ENCODE data around the gene PHB1.

DNA sequence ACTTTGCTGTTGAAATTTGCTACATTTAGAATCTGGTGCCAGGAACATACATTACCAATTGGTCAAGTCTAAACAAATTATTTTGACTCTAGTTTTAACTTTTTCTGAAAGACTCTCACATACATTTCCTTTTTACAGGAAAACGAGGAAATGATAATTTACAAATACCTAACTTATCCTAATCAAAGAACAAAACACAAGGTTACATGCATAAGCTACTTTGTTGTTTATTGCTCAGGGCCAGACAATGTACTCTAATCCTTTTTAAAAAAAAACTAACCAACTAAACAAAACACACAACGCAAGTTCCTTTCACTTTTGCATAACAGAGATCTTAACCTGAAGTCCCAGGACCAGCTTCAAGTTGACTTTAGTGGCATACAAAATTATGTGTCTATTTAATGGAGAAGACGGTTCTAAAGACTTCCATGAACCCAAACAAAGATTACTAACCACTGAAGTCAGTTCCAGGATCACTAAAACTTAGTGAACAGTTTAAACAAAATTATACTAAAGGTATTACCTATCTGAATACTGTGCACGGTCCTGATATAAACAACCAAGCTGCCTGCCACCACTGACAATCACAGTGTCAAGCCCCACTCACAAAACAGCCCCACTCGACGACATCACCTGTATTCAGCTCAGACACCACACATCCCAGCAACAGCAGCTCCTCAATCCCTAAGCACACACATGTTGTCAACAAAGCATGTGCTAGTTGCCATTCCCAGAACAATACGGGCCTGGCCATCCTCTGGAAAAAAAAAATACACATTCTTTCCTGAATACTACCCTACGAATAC lies 54.5 kb downstream of the PHB1 start:
- TF ChIP-seq JUNB (IDR thresholded peaks at IDR 0.05; ENCODE audit: unreplicated experiment) (no peak), EZH2phosphoT487 (IDR thresholded peaks at IDR 0.05; ENCODE audit: unreplicated experiment) (no peak), CREB1 (CRISPR knock-in tag; IDR thresholded peaks at IDR 0.05; ENCODE audit: low read depth) (no peak), POLR2AphosphoS5 (IDR thresholded peaks at IDR 0.05; ENCODE audit: low read depth) (no peak), EZH2 (IDR thresholded peaks at IDR 0.05; ENCODE audit: low read depth, unreplicated experiment) (no peak), NANOG (IDR thresholded peaks at IDR 0.05; ENCODE audit: borderline replicate concordance) (no peak)
- TF ChIP-seq, protein P1, sequence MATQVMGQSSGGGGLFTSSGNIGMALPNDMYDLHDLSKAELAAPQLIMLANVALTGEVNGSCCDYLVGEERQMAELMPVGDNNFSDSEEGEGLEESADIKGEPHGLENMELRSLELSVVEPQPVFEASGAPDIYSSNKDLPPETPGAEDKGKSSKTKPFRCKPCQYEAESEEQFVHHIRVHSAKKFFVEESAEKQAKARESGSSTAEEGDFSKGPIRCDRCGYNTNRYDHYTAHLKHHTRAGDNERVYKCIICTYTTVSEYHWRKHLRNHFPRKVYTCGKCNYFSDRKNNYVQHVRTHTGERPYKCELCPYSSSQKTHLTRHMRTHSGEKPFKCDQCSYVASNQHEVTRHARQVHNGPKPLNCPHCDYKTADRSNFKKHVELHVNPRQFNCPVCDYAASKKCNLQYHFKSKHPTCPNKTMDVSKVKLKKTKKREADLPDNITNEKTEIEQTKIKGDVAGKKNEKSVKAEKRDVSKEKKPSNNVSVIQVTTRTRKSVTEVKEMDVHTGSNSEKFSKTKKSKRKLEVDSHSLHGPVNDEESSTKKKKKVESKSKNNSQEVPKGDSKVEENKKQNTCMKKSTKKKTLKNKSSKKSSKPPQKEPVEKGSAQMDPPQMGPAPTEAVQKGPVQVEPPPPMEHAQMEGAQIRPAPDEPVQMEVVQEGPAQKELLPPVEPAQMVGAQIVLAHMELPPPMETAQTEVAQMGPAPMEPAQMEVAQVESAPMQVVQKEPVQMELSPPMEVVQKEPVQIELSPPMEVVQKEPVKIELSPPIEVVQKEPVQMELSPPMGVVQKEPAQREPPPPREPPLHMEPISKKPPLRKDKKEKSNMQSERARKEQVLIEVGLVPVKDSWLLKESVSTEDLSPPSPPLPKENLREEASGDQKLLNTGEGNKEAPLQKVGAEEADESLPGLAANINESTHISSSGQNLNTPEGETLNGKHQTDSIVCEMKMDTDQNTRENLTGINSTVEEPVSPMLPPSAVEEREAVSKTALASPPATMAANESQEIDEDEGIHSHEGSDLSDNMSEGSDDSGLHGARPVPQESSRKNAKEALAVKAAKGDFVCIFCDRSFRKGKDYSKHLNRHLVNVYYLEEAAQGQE (IDR thresholded peaks at IDR 0.05; ENCODE audit: unreplicated experiment) = no peak
- TF ChIP-seq, protein P2, sequence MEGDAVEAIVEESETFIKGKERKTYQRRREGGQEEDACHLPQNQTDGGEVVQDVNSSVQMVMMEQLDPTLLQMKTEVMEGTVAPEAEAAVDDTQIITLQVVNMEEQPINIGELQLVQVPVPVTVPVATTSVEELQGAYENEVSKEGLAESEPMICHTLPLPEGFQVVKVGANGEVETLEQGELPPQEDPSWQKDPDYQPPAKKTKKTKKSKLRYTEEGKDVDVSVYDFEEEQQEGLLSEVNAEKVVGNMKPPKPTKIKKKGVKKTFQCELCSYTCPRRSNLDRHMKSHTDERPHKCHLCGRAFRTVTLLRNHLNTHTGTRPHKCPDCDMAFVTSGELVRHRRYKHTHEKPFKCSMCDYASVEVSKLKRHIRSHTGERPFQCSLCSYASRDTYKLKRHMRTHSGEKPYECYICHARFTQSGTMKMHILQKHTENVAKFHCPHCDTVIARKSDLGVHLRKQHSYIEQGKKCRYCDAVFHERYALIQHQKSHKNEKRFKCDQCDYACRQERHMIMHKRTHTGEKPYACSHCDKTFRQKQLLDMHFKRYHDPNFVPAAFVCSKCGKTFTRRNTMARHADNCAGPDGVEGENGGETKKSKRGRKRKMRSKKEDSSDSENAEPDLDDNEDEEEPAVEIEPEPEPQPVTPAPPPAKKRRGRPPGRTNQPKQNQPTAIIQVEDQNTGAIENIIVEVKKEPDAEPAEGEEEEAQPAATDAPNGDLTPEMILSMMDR (conservative IDR thresholded peaks at IDR 0.05; ENCODE audit: low read depth in 2 of 2) = no peak

Data from GM23338 (cell line).